HEK293T (cell line): ENCODE results near the gene NECAB2.

Experiments
- CTCF ChIA-PET: fragments of 350-600 bp; formaldehyde crosslinking; extraction: SDS; loops from one replicate; lab custom pipeline; 2021; ENCODE audit warnings: antibody characterized with exemption, inconsistent platforms; lab: Yijun Ruan, JAX
- POLR2A ChIA-PET: fragments of 350-600 bp; formaldehyde crosslinking; extraction: SDS; loops from one replicate; lab custom pipeline; 2020; ENCODE audit warnings: antibody characterized with exemption, inconsistent platforms; lab: Yijun Ruan, JAX
- DNase-seq: peaks from one replicate; pipeline ENCODE4 v3.0.0; 2012; ENCODE audit warnings: mixed read lengths; ENCODE audit errors: extremely low spot score
- ARNT ChIP-seq: fragments of 450-650 bp; IDR thresholded peaks from 2 replicates; pipeline ENCODE4 v1.6.1; 2017; ENCODE audit warnings: mild to moderate bottlenecking
- BHLHE40 ChIP-seq: fragments of 450-650 bp; IDR thresholded peaks from 2 replicates; pipeline ENCODE4 v1.6.1; 2016; ENCODE audit warnings: mild to moderate bottlenecking, moderate library complexity, borderline replicate concordance
- CTBP1 ChIP-seq: fragments of 450-650 bp; IDR thresholded peaks from 2 replicates; pipeline ENCODE4 v1.6.1; 2016; ENCODE audit warnings: borderline replicate concordance
- ELF4 ChIP-seq: fragments of 450-650 bp; IDR thresholded peaks from 2 replicates; pipeline ENCODE4 v1.6.1; 2017; ENCODE audit warnings: antibody characterized with exemption
- FOXA1 ChIP-seq: fragments of 450-650 bp; IDR thresholded peaks from 2 replicates; pipeline ENCODE4 v1.6.1; 2016; ENCODE audit warnings: mild to moderate bottlenecking
- FOXK2 ChIP-seq: fragments of 450-650 bp; IDR thresholded peaks from 2 replicates; pipeline ENCODE4 v1.6.1; 2016; ENCODE audit warnings: mild to moderate bottlenecking
- FOXM1 ChIP-seq: fragments of 450-650 bp; IDR thresholded peaks from 2 replicates; pipeline ENCODE4 v1.6.1; 2017; ENCODE audit warnings: mild to moderate bottlenecking, borderline replicate concordance
- HDGF ChIP-seq: fragments of 450-650 bp; IDR thresholded peaks from 2 replicates; pipeline ENCODE4 v1.6.1; 2017; ENCODE audit warnings: antibody characterized with exemption, borderline replicate concordance
- L3MBTL2 ChIP-seq: fragments of 450-650 bp; conservative IDR thresholded peaks from 2 replicates; pipeline ENCODE4 v1.6.1; 2016; ENCODE audit warnings: mild to moderate bottlenecking
- LEF1 ChIP-seq: fragments of 450-650 bp; IDR thresholded peaks from 2 replicates; pipeline ENCODE4 v1.6.1; 2017; ENCODE audit warnings: mild to moderate bottlenecking, borderline replicate concordance
- NFRKB ChIP-seq: fragments of 450-650 bp; IDR thresholded peaks from 2 replicates; pipeline ENCODE4 v1.6.1; 2016; ENCODE audit warnings: mild to moderate bottlenecking, moderate library complexity
- PKNOX1 ChIP-seq: fragments of 450-650 bp; IDR thresholded peaks from 2 replicates; pipeline ENCODE4 v1.6.1; 2016
- SP1 ChIP-seq: fragments of 450-650 bp; IDR thresholded peaks from 2 replicates; pipeline ENCODE4 v1.6.1; 2017
- SUZ12 ChIP-seq: fragments of 450-650 bp; IDR thresholded peaks from 2 replicates; pipeline ENCODE4 v1.6.1; 2016; ENCODE audit warnings: mild to moderate bottlenecking
- TARDBP ChIP-seq: fragments of 450-650 bp; IDR thresholded peaks from 2 replicates; pipeline ENCODE4 v1.6.1; 2016
- ZNF384 ChIP-seq: fragments of 450-650 bp; IDR thresholded peaks from 2 replicates; pipeline ENCODE4 v1.6.1; 2016

The NECAB2 gene

DNA sequence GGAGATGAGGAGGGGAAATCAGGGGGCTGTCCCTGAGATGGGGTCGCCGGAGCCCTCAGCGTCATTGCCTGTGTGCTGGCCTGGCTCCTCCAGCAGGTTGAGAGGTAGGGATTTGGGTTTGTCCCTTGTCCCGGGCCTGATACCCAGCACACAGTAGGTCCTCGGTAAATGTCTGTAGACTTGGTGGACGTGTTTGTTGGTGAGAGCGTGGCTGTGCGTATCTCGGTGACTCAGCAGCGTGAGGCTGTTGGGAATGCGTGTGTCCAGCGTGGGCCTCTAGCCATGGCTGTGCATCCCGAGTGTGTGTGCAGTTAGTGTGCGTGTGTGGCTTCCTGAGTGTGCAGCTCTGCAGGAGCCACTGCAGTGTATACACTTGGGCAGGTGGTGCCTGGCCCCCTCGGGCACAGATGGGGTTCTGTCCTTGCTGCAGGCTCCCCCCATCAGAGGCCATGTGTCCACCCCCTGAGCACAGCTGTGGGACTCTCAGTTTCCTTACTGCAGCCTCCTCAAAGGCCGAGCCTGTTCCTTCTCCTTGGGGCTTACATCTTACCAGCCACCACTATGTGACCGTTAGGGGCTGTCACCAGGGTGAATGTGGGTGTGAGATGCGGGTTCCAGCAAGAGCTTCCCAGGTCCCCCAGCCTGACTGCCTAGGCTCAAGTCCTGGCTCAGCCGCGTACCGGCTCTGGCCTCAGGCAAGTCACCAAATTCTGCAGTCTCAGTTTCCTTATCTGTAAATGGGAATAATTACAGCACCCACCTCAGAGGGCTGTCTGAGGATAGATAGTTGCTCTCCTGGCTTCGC, 5.7 kb downstream of the NECAB2 start:
- ChIA-PET CTCF (no interaction called here), POLR2A (no interaction called here)
- TF ChIP-seq SUZ12 (no peak), TARDBP (no peak), FOXA1 (no peak), FOXK2 (no peak), PKNOX1 (no peak), LEF1 (no peak), ZNF384 (no peak), FOXM1 (no peak), ARNT (no peak), HDGF (no peak), BHLHE40 (no peak), CTBP1 (no peak), L3MBTL2 (no peak), ELF4 (no peak), SP1 (no peak), NFRKB (no peak)
- DNase-seq: no peak

DNA sequence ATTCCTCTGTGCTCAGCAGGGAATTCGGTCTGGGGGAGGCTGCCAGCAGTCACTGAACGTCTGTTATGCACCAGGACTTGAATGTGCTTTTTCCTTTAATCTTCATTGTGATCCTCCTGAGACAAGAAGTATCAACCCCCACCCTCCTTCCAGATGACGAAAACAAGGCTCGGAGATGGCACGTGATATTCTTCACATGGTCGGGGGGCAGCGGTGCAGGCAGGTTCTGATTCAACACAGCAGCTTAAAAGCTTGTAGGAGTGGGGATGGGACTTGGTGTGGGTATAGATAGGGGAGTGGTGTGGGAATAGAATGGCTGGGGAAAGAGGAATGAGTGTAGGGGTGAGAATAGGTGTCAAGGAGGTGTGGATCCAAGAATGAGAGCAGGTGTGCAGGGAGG, 6.4 kb downstream of the NECAB2 start:
- TF ChIP-seq ZNF384 (no peak), CTBP1 (no peak), PKNOX1 (no peak), ARNT (no peak), FOXM1 (no peak), BHLHE40 (no peak), NFRKB (no peak), FOXA1 (no peak), FOXK2 (no peak), TARDBP (no peak), SUZ12 (no peak), ELF4 (no peak), HDGF (no peak), LEF1 (no peak), L3MBTL2 (no peak), SP1 (no peak)
- ChIA-PET POLR2A (no interaction called here), CTCF (no interaction called here)
- no peak for DNase-seq

DNA sequence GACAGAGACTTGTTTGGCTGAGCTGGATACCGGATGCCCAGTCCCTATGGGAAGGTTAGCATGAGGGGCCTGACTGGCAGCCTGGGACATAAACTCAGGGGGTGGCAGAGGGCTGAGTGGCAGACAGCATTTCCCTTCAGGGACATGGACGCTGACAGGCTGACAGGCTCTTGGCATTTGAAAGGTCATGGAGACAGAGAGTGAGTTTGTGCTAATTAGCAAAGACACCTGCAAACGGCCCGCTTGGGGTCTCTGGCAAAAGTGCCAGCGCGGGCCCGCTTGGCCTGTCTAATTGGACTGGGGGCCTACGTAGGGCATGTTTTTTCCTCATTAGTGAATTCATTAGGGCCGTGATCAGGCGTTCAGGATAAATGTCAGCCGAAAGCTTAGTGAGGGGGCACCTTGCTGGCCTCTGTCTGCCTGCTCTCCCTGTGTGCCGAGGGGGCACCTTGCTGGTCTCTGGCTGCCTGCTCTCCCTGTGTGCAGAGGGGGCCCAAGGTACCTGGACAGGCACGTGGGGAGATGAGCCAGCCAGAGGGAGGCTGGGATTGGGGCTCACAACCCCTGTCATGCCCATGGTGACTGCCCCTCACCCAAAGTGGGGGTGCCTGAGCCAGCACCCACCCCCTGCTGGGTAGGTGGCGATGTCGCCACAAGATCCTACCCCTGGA, 7.7 kb downstream of the NECAB2 start:
- ChIA-PET POLR2A (no interaction called here), CTCF (no interaction called here)
- DNase-seq: no peak
- TF ChIP-seq ARNT: no peak
- no peak for TF ChIP-seq FOXA1
- no peak for TF ChIP-seq ZNF384
- no peak for TF ChIP-seq PKNOX1
- TF ChIP-seq SUZ12: no peak
- TF ChIP-seq L3MBTL2: no peak
- no peak for TF ChIP-seq FOXM1
- TF ChIP-seq CTBP1: no peak
- TF ChIP-seq FOXK2: no peak
- TF ChIP-seq BHLHE40: no peak
- TF ChIP-seq LEF1: no peak
- no peak for TF ChIP-seq SP1
- no peak for TF ChIP-seq NFRKB
- TF ChIP-seq TARDBP: no peak
- no peak for TF ChIP-seq HDGF
- TF ChIP-seq ELF4: no peak

DNA sequence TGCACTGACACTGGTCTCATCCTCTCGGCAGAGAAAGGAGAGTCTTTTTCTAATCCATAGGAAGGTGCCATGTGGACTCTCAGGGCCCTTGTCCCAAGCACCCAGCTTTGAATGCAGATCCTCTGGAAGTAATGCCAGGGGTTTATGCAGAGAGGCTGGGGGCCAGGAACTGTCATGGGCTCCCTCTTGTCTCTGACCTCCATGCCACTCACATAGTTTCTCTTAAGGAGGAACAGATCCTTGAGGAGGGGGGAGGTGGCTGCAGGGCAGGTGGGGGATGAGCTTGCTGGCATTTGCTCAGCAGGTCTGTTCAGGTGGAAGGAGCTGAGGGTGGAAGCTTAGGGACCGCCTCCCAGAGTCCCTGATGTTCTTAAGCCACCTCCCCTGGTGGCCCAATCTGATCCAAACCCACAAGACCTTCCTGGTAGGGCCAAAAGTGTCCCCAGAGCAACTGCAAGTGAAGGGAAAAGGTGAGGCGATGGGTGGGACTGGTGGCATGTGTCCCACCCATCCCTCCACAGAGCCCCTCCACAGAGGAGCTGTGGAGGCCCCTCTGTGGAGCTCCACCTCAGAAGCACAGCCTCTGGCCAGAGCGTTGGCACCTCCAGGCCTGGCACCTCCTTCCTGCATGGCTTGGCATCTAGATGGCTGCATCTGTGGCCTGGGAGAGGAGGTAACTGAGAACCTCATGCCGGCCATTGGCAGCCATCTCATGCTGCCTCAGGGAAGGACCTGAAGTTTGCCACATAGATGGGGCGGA, 9.2 kb downstream of the NECAB2 start:
- POLR2A ChIA-PET: interaction anchor here (0.9 kb wide), 1 partner anchor 16 kb away, joined by 3 read pairs; no protein-coding TSS in a partner anchor
- DNase-seq: no peak
- CTCF ChIA-PET: no interaction called here
- TF ChIP-seq PKNOX1 (no peak), ELF4 (no peak), FOXA1 (no peak), SP1 (no peak), ZNF384 (no peak), FOXK2 (no peak), CTBP1 (no peak), LEF1 (no peak), SUZ12 (no peak), NFRKB (no peak), L3MBTL2 (no peak), BHLHE40 (no peak), HDGF (no peak), TARDBP (no peak), ARNT (no peak), FOXM1 (no peak)
